Measurements from ENCODE around the gene CHST7.

The CHST7 gene

GRCh38 chrX:46575991-46576392 is 2.4 kb downstream of the CHST7 start:
- TF ChIP-seq CTCF (conservative IDR thresholded peaks at IDR 0.05) = no peak
- no peak overlapping the region for H3K27ac ChIP-seq

GRCh38 chrX:46576458-46576857 is 2.9 kb downstream of the CHST7 start:
- H3K27ac ChIP-seq = no peak overlapping the region
- no peak for TF ChIP-seq CTCF (conservative IDR thresholded peaks at IDR 0.05)

GRCh38 chrX:46577221-46578005 is 3.8 kb downstream of the CHST7 start:
- no peak overlapping the region for H3K27ac ChIP-seq
- no peak for TF ChIP-seq CTCF (conservative IDR thresholded peaks at IDR 0.05)

GRCh38 chrX:46579250-46579649 is 5.7 kb downstream of the CHST7 start:
- H3K27ac ChIP-seq = no peak overlapping the region

GRCh38 chrX:46580613-46581012 is 7.0 kb downstream of the CHST7 start:
- H3K27ac ChIP-seq = no peak overlapping the region
- no peak for TF ChIP-seq CTCF (conservative IDR thresholded peaks at IDR 0.05)

More at GRCh38 chrX:46579250-46579649, 5.7 kb downstream of the CHST7 start:
- no peak for TF ChIP-seq CTCF (conservative IDR thresholded peaks at IDR 0.05)

GRCh38 chrX:46582325-46582724 is 8.8 kb downstream of the CHST7 start:
- no peak overlapping the region for H3K27ac ChIP-seq

GRCh38 chrX:46582966-46583365 is 9.4 kb downstream of the CHST7 start:
- no peak for TF ChIP-seq CTCF (conservative IDR thresholded peaks at IDR 0.05)
- no peak overlapping the region for H3K27ac ChIP-seq

More at GRCh38 chrX:46582325-46582724, 8.8 kb downstream of the CHST7 start:
- no peak for TF ChIP-seq CTCF (conservative IDR thresholded peaks at IDR 0.05)

Measured in VCaP (cell line).